Gastroesophageal sphincter (tissue), 3 donors: ENCODE data around the gene CCSER1.

Experiments used
- POLR2A ChIP-seq, 2 donors: fragments of 450-650 bp; IDR thresholded peaks; one replicate each; pipeline ENCODE4 v1.6.1; 2017; ENCODE audit warnings: antibody characterized with exemption in 2 of 2, mild to moderate bottlenecking in 2 of 2, moderate library complexity in 1 of 2
- TF ChIP-seq, protein P1 (sequence below), 4 experiments: fragments of 200-600 bp in 2 of 4; fragments of 450-650 bp in 2 of 4; sonication (generic) in 1 of 4; IDR thresholded peaks; one replicate each; pipeline ENCODE4 v1.5.1; 2017 to 2019; ENCODE audit warnings: antibody characterized with exemption in 4 of 4, mild to moderate bottlenecking in 2 of 4, moderate library complexity in 2 of 4

DNA sequence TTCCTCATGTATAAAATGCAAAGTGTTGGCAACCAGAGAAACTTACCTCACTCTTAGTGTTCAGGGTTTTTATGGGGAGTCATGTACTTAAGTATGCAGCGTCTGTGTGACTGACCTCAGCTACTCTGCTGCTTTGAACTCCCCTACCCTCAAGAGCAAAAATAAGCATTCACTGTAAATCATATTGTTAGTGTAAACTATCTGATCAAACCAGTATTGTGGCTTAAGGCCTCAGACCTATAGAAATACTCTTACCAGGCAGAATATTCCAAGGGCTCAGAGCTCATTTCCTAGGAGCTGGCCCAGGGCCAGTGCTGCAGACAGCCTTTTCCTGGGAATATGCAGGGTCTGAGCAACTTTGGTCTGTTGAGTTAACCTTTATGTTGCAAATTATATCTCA lies 453.1 kb downstream of the CCSER1 start:
- TF ChIP-seq, protein P1, sequence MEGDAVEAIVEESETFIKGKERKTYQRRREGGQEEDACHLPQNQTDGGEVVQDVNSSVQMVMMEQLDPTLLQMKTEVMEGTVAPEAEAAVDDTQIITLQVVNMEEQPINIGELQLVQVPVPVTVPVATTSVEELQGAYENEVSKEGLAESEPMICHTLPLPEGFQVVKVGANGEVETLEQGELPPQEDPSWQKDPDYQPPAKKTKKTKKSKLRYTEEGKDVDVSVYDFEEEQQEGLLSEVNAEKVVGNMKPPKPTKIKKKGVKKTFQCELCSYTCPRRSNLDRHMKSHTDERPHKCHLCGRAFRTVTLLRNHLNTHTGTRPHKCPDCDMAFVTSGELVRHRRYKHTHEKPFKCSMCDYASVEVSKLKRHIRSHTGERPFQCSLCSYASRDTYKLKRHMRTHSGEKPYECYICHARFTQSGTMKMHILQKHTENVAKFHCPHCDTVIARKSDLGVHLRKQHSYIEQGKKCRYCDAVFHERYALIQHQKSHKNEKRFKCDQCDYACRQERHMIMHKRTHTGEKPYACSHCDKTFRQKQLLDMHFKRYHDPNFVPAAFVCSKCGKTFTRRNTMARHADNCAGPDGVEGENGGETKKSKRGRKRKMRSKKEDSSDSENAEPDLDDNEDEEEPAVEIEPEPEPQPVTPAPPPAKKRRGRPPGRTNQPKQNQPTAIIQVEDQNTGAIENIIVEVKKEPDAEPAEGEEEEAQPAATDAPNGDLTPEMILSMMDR (IDR thresholded peaks at IDR 0.05): no peak
- no peak for TF ChIP-seq POLR2A (IDR thresholded peaks at IDR 0.05)
